Measurements from ENCODE around the gene ATP13A3.
A peak's percentile ranks its signal among the peaks of the same experiment; 100 is the strongest.
"Not testable (repeated sequence)": the region's sequence is repeated elsewhere in the genome, so short reads cannot be mapped to it uniquely, and the experiment has no call there.

Gene ATP13A3

GRCh38 chr3:194486540-194487288, at the start of gene ATP13A3:
Gene ATP13A3 (minus strand): TSS chr3:194487002. CDS start chr3:194462190, 24,812 bp downstream.
- DNase-seq (ENCODE audit: low read depth in 2 of 2), result peak; percentile 79 to 83

- not testable (repeated sequence) for DNase-seq (ENCODE audit: low read depth in 2 of 2)
Observed at GRCh38 chr3:194535199-194535598, 48.4 kb upstream of the ATP13A3 start.

- DNase-seq (ENCODE audit: low read depth in 2 of 2), result no peak
Observed at GRCh38 chr3:194534243-194534642, 47.4 kb upstream of the ATP13A3 start.

- no peak for DNase-seq (ENCODE audit: low read depth in 2 of 2)
Observed at GRCh38 chr3:194532591-194532990, 45.8 kb upstream of the ATP13A3 start.

GRCh38 chr3:194527726-194528125, 40.9 kb upstream of the ATP13A3 start:
- no peak for DNase-seq (ENCODE audit: low read depth in 2 of 2)

GRCh38 chr3:194526164-194526563, 39.4 kb upstream of the ATP13A3 start:
- DNase-seq (ENCODE audit: low read depth in 2 of 2), result no peak

- DNase-seq (ENCODE audit: low read depth in 2 of 2), result no peak
Observed at GRCh38 chr3:194522579-194523046, 35.8 kb upstream of the ATP13A3 start.

- DNase-seq (ENCODE audit: low read depth in 2 of 2), result no peak
Observed at GRCh38 chr3:194521510-194522260, 34.9 kb upstream of the ATP13A3 start.

GRCh38 chr3:194520682-194521162, 33.9 kb upstream of the ATP13A3 start:
- peak; percentile 47 to 78 for DNase-seq (ENCODE audit: low read depth in 2 of 2)

- not testable (repeated sequence) for DNase-seq (ENCODE audit: low read depth in 2 of 2)
Observed at GRCh38 chr3:194520201-194520600, 33.4 kb upstream of the ATP13A3 start.

GRCh38 chr3:194518652-194519051, 31.9 kb upstream of the ATP13A3 start:
- no peak for DNase-seq (ENCODE audit: low read depth in 2 of 2)

GRCh38 chr3:194517333-194517732, 30.5 kb upstream of the ATP13A3 start:
- DNase-seq (ENCODE audit: low read depth in 2 of 2), result no peak

GRCh38 chr3:194514626-194515025, 27.8 kb upstream of the ATP13A3 start:
- DNase-seq (ENCODE audit: low read depth in 2 of 2), result no peak

GRCh38 chr3:194512895-194513601, 26.2 kb upstream of the ATP13A3 start:
- no peak for DNase-seq (ENCODE audit: low read depth in 2 of 2)

GRCh38 chr3:194508491-194509453, 22.0 kb upstream of the ATP13A3 start:
- no peak for DNase-seq (ENCODE audit: low read depth in 2 of 2)

GRCh38 chr3:194507571-194507970, 20.8 kb upstream of the ATP13A3 start:
- DNase-seq (ENCODE audit: low read depth in 2 of 2), result no peak

- DNase-seq (ENCODE audit: low read depth in 2 of 2), result no peak
Observed at GRCh38 chr3:194505791-194506415, 19.1 kb upstream of the ATP13A3 start.

- no peak for DNase-seq (ENCODE audit: low read depth in 2 of 2)
Observed at GRCh38 chr3:194504861-194505260, 18.1 kb upstream of the ATP13A3 start.

- DNase-seq (ENCODE audit: low read depth in 2 of 2), result no peak
Observed at GRCh38 chr3:194504146-194504545, 17.3 kb upstream of the ATP13A3 start.

GRCh38 chr3:194503081-194503531, 16.3 kb upstream of the ATP13A3 start:
- no peak for DNase-seq (ENCODE audit: low read depth in 2 of 2)
